IMR-90 (cell line): ENCODE data around the gene ACKR2.

Experiments
- BHLHE40 ChIP-seq: fragments of 150-350 bp; IDR thresholded peaks from 2 replicates; pipeline ENCODE4 v1.6.1; 2016; ENCODE audit warnings: mild to moderate bottlenecking, low read depth, low read length
- CEBPB ChIP-seq: IDR thresholded peaks from 2 replicates; pipeline ENCODE4 v1.6.1; 2012; ENCODE audit warnings: low read depth, low read length, improper control_type of control experiment
- CTCF ChIP-seq: conservative IDR thresholded peaks from 2 replicates; pipeline ENCODE4 v1.5.1; 2012; ENCODE audit warnings: mild to moderate bottlenecking, low read depth, low read length, improper control_type of control experiment
- ELK1 ChIP-seq: fragments of 150-350 bp; IDR thresholded peaks from 2 replicates; pipeline ENCODE4 v1.6.1; 2016; ENCODE audit warnings: low read depth, mild to moderate bottlenecking, low read length, moderate library complexity, borderline replicate concordance
- FOS ChIP-seq: fragments of 150-350 bp; IDR thresholded peaks from 2 replicates; pipeline ENCODE4 v1.6.1; 2016; ENCODE audit warnings: low read depth, low read length
- MAFK ChIP-seq: IDR thresholded peaks from 2 replicates; pipeline ENCODE4 v1.6.1; 2012; ENCODE audit warnings: low read depth, low read length, improper control_type of control experiment
- MXI1 ChIP-seq: IDR thresholded peaks from 2 replicates; pipeline ENCODE4 v1.6.1; 2012; ENCODE audit warnings: low read depth, mild to moderate bottlenecking, low read length, moderate library complexity, borderline replicate concordance
- NFE2L2 ChIP-seq: fragments of 150-350 bp; IDR thresholded peaks from 2 replicates; pipeline ENCODE4 v1.6.1; 2016; ENCODE audit warnings: low read depth, mild to moderate bottlenecking, low read length
- POLR2A ChIP-seq: IDR thresholded peaks from 2 replicates; pipeline ENCODE4 v1.6.1; 2012; ENCODE audit warnings: mild to moderate bottlenecking, low read depth, low read length
- RAD21 ChIP-seq: IDR thresholded peaks from 2 replicates; pipeline ENCODE4 v1.6.1; 2012; ENCODE audit warnings: low read length, improper control_type of control experiment
- RCOR1 ChIP-seq: IDR thresholded peaks from 2 replicates; pipeline ENCODE4 v1.6.1; 2012; ENCODE audit warnings: mild to moderate bottlenecking, low read length, improper control_type of control experiment; ENCODE audit not compliant: insufficient replicate concordance
- RFX5 ChIP-seq: IDR thresholded peaks from 2 replicates; pipeline ENCODE4 v1.8.0; 2012; ENCODE audit warnings: low read depth, mild to moderate bottlenecking, low read length, moderate library complexity
- SMC3 ChIP-seq: fragments of 150-350 bp; IDR thresholded peaks from 2 replicates; pipeline ENCODE4 v1.6.1; 2016; ENCODE audit warnings: low read depth, mild to moderate bottlenecking, antibody characterized with exemption, low read length, moderate library complexity
- USF2 ChIP-seq: fragments of 150-350 bp; IDR thresholded peaks from 2 replicates; pipeline ENCODE4 v1.6.1; 2017; ENCODE audit warnings: mild to moderate bottlenecking, antibody characterized with exemption, low read length, low read depth

GRCh38 chr3:42901073-42901415, 91.8 kb downstream of the ACKR2 start:
- TF ChIP-seq CTCF (no peak), RFX5 (no peak), RAD21 (no peak), POLR2A (no peak), SMC3 (no peak), USF2 (no peak), NFE2L2 (no peak), MXI1 (no peak), FOS (no peak), CEBPB (no peak), RCOR1 (no peak), ELK1 (no peak), BHLHE40 (no peak), MAFK (no peak)
